SK-N-SH treated with all-trans-retinoic acid at 6 μM for 48 hours (cell line): ENCODE data around the gene PPP1R7.
A peak's percentile ranks its signal among the peaks of the same experiment; 100 is the strongest.

Experiments
- ATAC-seq: fragments of 200-7000 bp; cut with Tn5 transposase; 3 replicates; pipeline ENCODE4 v1.9.1; 2020; ENCODE audit warnings: mild to moderate bottlenecking, moderate library complexity
- ARNTL ChIP-seq: fragments of 450-650 bp; formaldehyde crosslinking; IDR thresholded peaks from 2 replicates; pipeline ENCODE4 v1.5.0; 2020; ENCODE audit warnings: low read depth, mild to moderate bottlenecking, moderate library complexity, borderline replicate concordance
- BACH2 ChIP-seq: fragments of 250-450 bp; sonication (Bioruptor Pico); IDR thresholded peaks from 2 replicates; pipeline ENCODE4 v1.9.0; 2021; ENCODE audit warnings: mild to moderate bottlenecking, borderline replicate concordance
- CREB5 ChIP-seq: fragments of 250-450 bp; sonication (Bioruptor Pico); IDR thresholded peaks from 2 replicates; pipeline ENCODE4 v1.5.1; 2020; ENCODE audit warnings: low read depth, mild to moderate bottlenecking, moderate library complexity
- CSDC2 ChIP-seq: fragments of 250-450 bp; sonication (Bioruptor Pico); IDR thresholded peaks from 2 replicates; pipeline ENCODE4 v1.5.0; 2020; ENCODE audit warnings: mild to moderate bottlenecking, moderate library complexity
- CSRNP3 ChIP-seq: fragments of 250-450 bp; sonication (Bioruptor Pico); IDR thresholded peaks from 2 replicates; pipeline ENCODE4 v1.5.1; 2021; ENCODE audit warnings: mild to moderate bottlenecking, moderate library complexity
- ESRRG ChIP-seq: fragments of 250-450 bp; sonication (Bioruptor Pico); IDR thresholded peaks from 2 replicates; pipeline ENCODE4 v1.6.1; 2021; ENCODE audit warnings: mild to moderate bottlenecking
- GLIS3 ChIP-seq: fragments of 250-450 bp; sonication (Bioruptor Pico); IDR thresholded peaks from 2 replicates; pipeline ENCODE4 v1.5.0; 2020; ENCODE audit warnings: mild to moderate bottlenecking, moderate library complexity
- ISL1 ChIP-seq: fragments of 250-450 bp; sonication (Bioruptor Pico); IDR thresholded peaks from 2 replicates; pipeline ENCODE4 v2.1.2; 2022; ENCODE audit warnings: mild to moderate bottlenecking, moderate library complexity
- OSR1 ChIP-seq: fragments of 250-450 bp; sonication (Bioruptor Pico); IDR thresholded peaks from 2 replicates; pipeline ENCODE4 v1.8.0; 2022; ENCODE audit warnings: moderate library complexity, mild to moderate bottlenecking, inconsistent platforms
- PATZ1 ChIP-seq: fragments of 250-450 bp; sonication (Bioruptor Pico); IDR thresholded peaks from 2 replicates; pipeline ENCODE4 v1.8.0; 2020; ENCODE audit warnings: mild to moderate bottlenecking, moderate library complexity, borderline replicate concordance
- POU6F1 ChIP-seq: fragments of 250-450 bp; sonication (Bioruptor Pico); IDR thresholded peaks from 2 replicates; pipeline ENCODE4 v1.8.0; 2021; ENCODE audit warnings: low read depth, mild to moderate bottlenecking, moderate library complexity, borderline replicate concordance
- PPARA ChIP-seq: fragments of 250-450 bp; sonication (Bioruptor Pico); IDR thresholded peaks from 2 replicates; pipeline ENCODE4 v1.5.0; 2020; ENCODE audit warnings: mild to moderate bottlenecking, borderline replicate concordance
- RARB ChIP-seq: fragments of 250-450 bp; sonication (Bioruptor Pico); IDR thresholded peaks from 2 replicates; pipeline ENCODE4 v1.8.0; 2021; ENCODE audit warnings: mild to moderate bottlenecking, moderate library complexity
- SNAI2 ChIP-seq: fragments of 250-450 bp; sonication (Bioruptor Pico); IDR thresholded peaks from 2 replicates; pipeline ENCODE4 v1.5.0; 2020; ENCODE audit warnings: mild to moderate bottlenecking, moderate library complexity
- TOX ChIP-seq: fragments of 250-450 bp; sonication (Bioruptor Pico); IDR thresholded peaks from 2 replicates; pipeline ENCODE4 v1.8.0; 2021; ENCODE audit warnings: mild to moderate bottlenecking, moderate library complexity, borderline replicate concordance
- TSHZ2 ChIP-seq: fragments of 250-450 bp; sonication (Bioruptor Pico); IDR thresholded peaks from 2 replicates; pipeline ENCODE4 v1.5.0; 2020; ENCODE audit warnings: mild to moderate bottlenecking, moderate library complexity
- ZC3H10 ChIP-seq: fragments of 250-450 bp; sonication (Bioruptor Pico); IDR thresholded peaks from 2 replicates; pipeline ENCODE4 v1.5.1; 2021; ENCODE audit warnings: mild to moderate bottlenecking, moderate library complexity
- ZFP3 ChIP-seq: fragments of 250-450 bp; sonication (Bioruptor Pico); IDR thresholded peaks from 2 replicates; pipeline ENCODE4 v1.5.0; 2020; ENCODE audit warnings: mild to moderate bottlenecking, moderate library complexity
- ZFP30 ChIP-seq: fragments of 450-650 bp; formaldehyde crosslinking; IDR thresholded peaks from 2 replicates; pipeline ENCODE4 v1.5.0; 2022; ENCODE audit warnings: mild to moderate bottlenecking, moderate library complexity
- ZNF70 ChIP-seq: fragments of 450-650 bp; formaldehyde crosslinking; IDR thresholded peaks from 2 replicates; pipeline ENCODE4 v1.5.0; 2020; ENCODE audit warnings: mild to moderate bottlenecking, moderate library complexity
- ZNF8 ChIP-seq: fragments of 450-650 bp; formaldehyde crosslinking; IDR thresholded peaks from 2 replicates; pipeline ENCODE4 v1.5.0; 2020; ENCODE audit warnings: mild to moderate bottlenecking, moderate library complexity

Gene PPP1R7

GRCh38 chr2:241160318-241160717 is 10.1 kb downstream of the PPP1R7 start (continued):
- TF ChIP-seq TSHZ2 (no peak), PATZ1 (CRISPR knock-in tag) (no peak), BACH2 (no peak), ARNTL (no peak), TOX (CRISPR knock-in tag) (no peak)

- TF ChIP-seq GLIS3 (no peak), ESRRG (CRISPR knock-in tag) (no peak), ARNTL (no peak), POU6F1 (CRISPR knock-in tag) (no peak), SNAI2 (CRISPR knock-in tag) (no peak), ZNF8 (CRISPR knock-in tag) (no peak), CSRNP3 (CRISPR knock-in tag) (no peak)
- ATAC-seq: peak; percentile 56
These were observed 11.5 kb downstream of the PPP1R7 start for GRCh38 chr2:241161646-241162281.

- TF ChIP-seq RARB (CRISPR knock-in tag) (no peak), ZNF8 (CRISPR knock-in tag) (no peak), ZC3H10 (CRISPR knock-in tag) (no peak), BACH2 (no peak)
- ATAC-seq: no peak
These were observed 13.4 kb downstream of the PPP1R7 start for GRCh38 chr2:241163601-241164118.

GRCh38 chr2:241168366-241168765 is 18.1 kb downstream of the PPP1R7 start:
- ATAC-seq: no peak
- TF ChIP-seq PPARA (CRISPR knock-in tag) (no peak), ZNF8 (CRISPR knock-in tag) (no peak), ZC3H10 (CRISPR knock-in tag) (no peak), POU6F1 (CRISPR knock-in tag) (no peak), SNAI2 (CRISPR knock-in tag) (no peak), ZNF70 (CRISPR knock-in tag) (no peak), ZFP3 (CRISPR knock-in tag) (no peak), OSR1 (CRISPR knock-in tag) (no peak), RARB (CRISPR knock-in tag) (no peak), ZFP30 (no peak), TSHZ2 (no peak), TOX (CRISPR knock-in tag) (no peak), ARNTL (no peak), ISL1 (CRISPR knock-in tag) (no peak), CREB5 (no peak), CSDC2 (CRISPR knock-in tag) (no peak)
